HEK293 (cell line): ENCODE data around the gene DIP2C.

ENCODE experiments used
- ELK4 ChIP-seq: IDR thresholded peaks from 2 replicates; pipeline ENCODE4 v1.6.1; 2011; ENCODE audit warnings: mild to moderate bottlenecking, low read depth, low read length, borderline replicate concordance
- RBAK ChIP-seq: fragments of 450-650 bp; formaldehyde crosslinking; IDR thresholded peaks from 2 replicates; pipeline ENCODE4 v1.5.1; 2016; ENCODE audit warnings: missing biosample characterization, missing genetic modification characterization
- SP2 ChIP-seq: fragments of 450-650 bp; formaldehyde crosslinking; IDR thresholded peaks from 2 replicates; pipeline ENCODE4 v1.5.1; 2016; ENCODE audit warnings: missing biosample characterization, missing genetic modification characterization
- TCF7L2 ChIP-seq: IDR thresholded peaks from 2 replicates; pipeline ENCODE4 v1.6.1; 2011; ENCODE audit warnings: low read depth, mild to moderate bottlenecking, inconsistent platforms, low read length, moderate library complexity, borderline replicate concordance
- ZNF404 ChIP-seq: fragments of 450-650 bp; formaldehyde crosslinking; IDR thresholded peaks from 2 replicates; pipeline ENCODE4 v1.5.1; 2017; ENCODE audit warnings: missing biosample characterization, missing genetic modification characterization
- ZNF585B ChIP-seq: fragments of 450-650 bp; formaldehyde crosslinking; IDR thresholded peaks from 2 replicates; pipeline ENCODE4 v1.5.1; 2016; ENCODE audit warnings: missing biosample characterization, missing genetic modification characterization
- ZNF639 ChIP-seq: fragments of 450-650 bp; formaldehyde crosslinking; IDR thresholded peaks from 2 replicates; pipeline ENCODE4 v1.5.1; 2016; ENCODE audit warnings: missing biosample characterization, missing genetic modification characterization
- TF ChIP-seq, protein P1 (sequence below): fragments of 450-650 bp; formaldehyde crosslinking; IDR thresholded peaks from 2 replicates; pipeline ENCODE4 v1.5.1; 2016; ENCODE audit warnings: missing biosample characterization, missing genetic modification characterization
- TF ChIP-seq, protein P2 (sequence below): fragments of 450-650 bp; formaldehyde crosslinking; IDR thresholded peaks from 2 replicates; pipeline ENCODE4 v1.5.1; 2016; ENCODE audit warnings: missing biosample characterization, missing genetic modification characterization

GRCh38 chr10:271722-272121 is 417.7 kb downstream of the DIP2C start:
- TF ChIP-seq TCF7L2 (no peak), SP2 (no peak), ZNF404 (no peak), ZNF585B (tag by site-specific recombination) (no peak), ZNF639 (tag by site-specific recombination) (no peak), RBAK (no peak), ELK4 (no peak)
- TF ChIP-seq, protein P1, sequence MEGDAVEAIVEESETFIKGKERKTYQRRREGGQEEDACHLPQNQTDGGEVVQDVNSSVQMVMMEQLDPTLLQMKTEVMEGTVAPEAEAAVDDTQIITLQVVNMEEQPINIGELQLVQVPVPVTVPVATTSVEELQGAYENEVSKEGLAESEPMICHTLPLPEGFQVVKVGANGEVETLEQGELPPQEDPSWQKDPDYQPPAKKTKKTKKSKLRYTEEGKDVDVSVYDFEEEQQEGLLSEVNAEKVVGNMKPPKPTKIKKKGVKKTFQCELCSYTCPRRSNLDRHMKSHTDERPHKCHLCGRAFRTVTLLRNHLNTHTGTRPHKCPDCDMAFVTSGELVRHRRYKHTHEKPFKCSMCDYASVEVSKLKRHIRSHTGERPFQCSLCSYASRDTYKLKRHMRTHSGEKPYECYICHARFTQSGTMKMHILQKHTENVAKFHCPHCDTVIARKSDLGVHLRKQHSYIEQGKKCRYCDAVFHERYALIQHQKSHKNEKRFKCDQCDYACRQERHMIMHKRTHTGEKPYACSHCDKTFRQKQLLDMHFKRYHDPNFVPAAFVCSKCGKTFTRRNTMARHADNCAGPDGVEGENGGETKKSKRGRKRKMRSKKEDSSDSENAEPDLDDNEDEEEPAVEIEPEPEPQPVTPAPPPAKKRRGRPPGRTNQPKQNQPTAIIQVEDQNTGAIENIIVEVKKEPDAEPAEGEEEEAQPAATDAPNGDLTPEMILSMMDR (tag by site-specific recombination): no peak
- TF ChIP-seq, protein P2, sequence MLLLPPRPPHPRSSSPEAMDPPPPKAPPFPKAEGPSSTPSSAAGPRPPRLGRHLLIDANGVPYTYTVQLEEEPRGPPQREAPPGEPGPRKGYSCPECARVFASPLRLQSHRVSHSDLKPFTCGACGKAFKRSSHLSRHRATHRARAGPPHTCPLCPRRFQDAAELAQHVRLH: no peak
